MCF 10A (cell line): ENCODE results near the gene SEPTIN12. TPM values are rescaled to one million over a fixed set of nuclear protein-coding genes. Genes with fewer than 3 reads are reported as not detected.

ENCODE experiments used
- BruUV-seq: library from RNA; stranded (reverse); fragments of 400-500 nt; replicated peaks from 2 replicates; lab custom pipeline; 2021; lab: Mats Ljungman, UMichigan
- CTCF ChIA-PET: fragments of 300-600 bp; sonication (Branson Sonifier 250); formaldehyde crosslinking; extraction: SDS; loops from one replicate; lab custom pipeline; 2021; ENCODE audit warnings: antibody characterized with exemption, inconsistent platforms; lab: Yijun Ruan, JAX
- POLR2A ChIA-PET: fragments of 300-600, 350-650 bp; sonication (Branson Sonifier 250); formaldehyde crosslinking; extraction: SDS; loops from one replicate; lab custom pipeline; 2020; ENCODE audit warnings: antibody characterized with exemption, inconsistent platforms; lab: Yijun Ruan, JAX
- DNase-seq: peaks from one replicate; pipeline ENCODE4 v3.0.0-alpha.2; 2018; ENCODE audit not compliant: unreplicated experiment
- H3K27ac Mint-ChIP-seq: one replicate; pipeline ENCODE4 v1.8.0; 2022; ENCODE audit warnings: mild to moderate bottlenecking, low read depth, mixed read lengths; ENCODE audit not compliant: unreplicated experiment
- H3K27me3 Mint-ChIP-seq: one replicate; pipeline ENCODE4 v1.8.0; 2022; ENCODE audit warnings: mixed read lengths; ENCODE audit not compliant: insufficient read depth, unreplicated experiment
- H3K36me3 Mint-ChIP-seq: one replicate; pipeline ENCODE4 v1.8.0; 2022; ENCODE audit warnings: mild to moderate bottlenecking, moderate library complexity, mixed read lengths; ENCODE audit not compliant: insufficient read depth, unreplicated experiment
- H3K4me1 Mint-ChIP-seq: one replicate; pipeline ENCODE4 v1.8.0; 2022; ENCODE audit warnings: mixed read lengths; ENCODE audit not compliant: insufficient read depth, unreplicated experiment
- H3K4me3 Mint-ChIP-seq: one replicate; pipeline ENCODE4 v1.8.0; 2022; ENCODE audit warnings: mild to moderate bottlenecking, moderate library complexity, mixed read lengths; ENCODE audit not compliant: unreplicated experiment
- H3K9me3 Mint-ChIP-seq: one replicate; pipeline ENCODE4 v1.8.0; 2022; ENCODE audit warnings: mixed read lengths; ENCODE audit not compliant: unreplicated experiment
- intact Hi-C: fragments of 100-400 bp; cut with micrococcal nuclease; formaldehyde crosslinking; loops from 2 replicates; pipeline ENCODE4 v1.14.1; 2022
- total RNA-seq: library from RNA; stranded (reverse); gene quantifications from 2 replicates; pipeline ENCODE4 v1.2.3, GENCODE V29; 2022
- TF ChIP-seq, protein P1 (sequence below): fragments of 200-600 bp; IDR thresholded peaks from one replicate; pipeline ENCODE4 v1.8.0; 2022; ENCODE audit warnings: antibody characterized with exemption, mild to moderate bottlenecking; ENCODE audit not compliant: unreplicated experiment

Gene SEPTIN12
- total RNA-seq, 1 experiment from 2014 or later: not detected

DNA sequence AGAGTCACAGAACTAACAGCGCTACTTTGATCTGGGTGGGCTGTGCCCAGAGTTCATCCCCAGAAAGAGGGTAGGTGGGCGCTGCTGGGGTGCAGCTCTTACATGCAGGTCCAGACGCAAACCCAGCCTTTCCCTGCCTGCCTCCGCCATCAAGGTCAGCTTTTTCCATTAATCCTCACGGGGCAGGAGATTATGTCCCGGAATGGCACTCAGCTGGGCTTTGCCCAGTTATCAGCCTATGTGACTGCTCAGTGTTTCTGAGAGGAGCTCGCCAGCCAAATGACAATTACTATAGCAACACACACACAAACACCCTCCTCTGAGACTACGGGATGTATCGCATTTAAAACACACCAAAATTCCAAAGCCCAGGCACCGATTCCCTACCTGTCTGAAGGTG lies 38.8 kb upstream of the SEPTIN12 start:
- Mint-ChIP-seq H3K27ac (no peak overlapping the region), H3K27me3 (no peaks in the 10 kb centered on the region), H3K4me1 (no peaks in the 10 kb centered on the region), H3K36me3 (peaks cover 87% of the 10 kb centered on the region), H3K4me3 (no peak overlapping the region), H3K9me3 (no peaks in the 10 kb centered on the region)
- CTCF ChIA-PET: interaction anchor here (0.6 to 1.3 kb wide), 3 partner anchors 13 to 132 kb away, joined by 3 to 5 read pairs (median 3); partner anchors contain the start of gene SEC14L5
- DNase-seq: no peak
- intact Hi-C loops: no loop called here
- BruUV-seq: no TSS peak
- TF ChIP-seq, protein P1, sequence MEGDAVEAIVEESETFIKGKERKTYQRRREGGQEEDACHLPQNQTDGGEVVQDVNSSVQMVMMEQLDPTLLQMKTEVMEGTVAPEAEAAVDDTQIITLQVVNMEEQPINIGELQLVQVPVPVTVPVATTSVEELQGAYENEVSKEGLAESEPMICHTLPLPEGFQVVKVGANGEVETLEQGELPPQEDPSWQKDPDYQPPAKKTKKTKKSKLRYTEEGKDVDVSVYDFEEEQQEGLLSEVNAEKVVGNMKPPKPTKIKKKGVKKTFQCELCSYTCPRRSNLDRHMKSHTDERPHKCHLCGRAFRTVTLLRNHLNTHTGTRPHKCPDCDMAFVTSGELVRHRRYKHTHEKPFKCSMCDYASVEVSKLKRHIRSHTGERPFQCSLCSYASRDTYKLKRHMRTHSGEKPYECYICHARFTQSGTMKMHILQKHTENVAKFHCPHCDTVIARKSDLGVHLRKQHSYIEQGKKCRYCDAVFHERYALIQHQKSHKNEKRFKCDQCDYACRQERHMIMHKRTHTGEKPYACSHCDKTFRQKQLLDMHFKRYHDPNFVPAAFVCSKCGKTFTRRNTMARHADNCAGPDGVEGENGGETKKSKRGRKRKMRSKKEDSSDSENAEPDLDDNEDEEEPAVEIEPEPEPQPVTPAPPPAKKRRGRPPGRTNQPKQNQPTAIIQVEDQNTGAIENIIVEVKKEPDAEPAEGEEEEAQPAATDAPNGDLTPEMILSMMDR: no peak
- POLR2A ChIA-PET: interaction anchor here (0.7 to 1.0 kb wide), 2 partner anchors 14 to 24 kb away, joined by 3 read pairs; no protein-coding TSS in a partner anchor

DNA sequence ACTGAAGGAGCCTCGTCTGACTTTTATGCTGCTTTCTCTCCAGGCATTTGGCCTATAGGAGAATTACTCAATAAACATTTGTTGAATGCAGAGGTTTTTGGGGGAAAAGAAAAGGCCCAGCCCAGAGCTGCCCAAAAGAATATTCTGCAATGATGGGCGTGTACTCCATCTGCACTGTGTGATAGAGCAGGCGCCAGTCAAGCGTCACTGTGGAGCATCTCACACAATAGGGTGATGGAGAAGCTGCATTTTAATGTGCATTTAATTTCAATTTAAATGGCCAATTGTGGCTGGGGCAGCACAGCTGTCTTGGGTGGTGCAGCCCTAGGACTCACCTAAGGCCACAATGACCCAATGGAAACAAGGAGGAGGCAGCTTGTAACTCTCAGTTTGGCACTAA lies 38.4 kb upstream of the SEPTIN12 start:
- Mint-ChIP-seq H3K4me1 (no peaks in the 10 kb centered on the region), H3K9me3 (no peaks in the 10 kb centered on the region), H3K4me3 (no peak overlapping the region), H3K27ac (no peak overlapping the region), H3K27me3 (no peaks in the 10 kb centered on the region), H3K36me3 (peaks cover 87% of the 10 kb centered on the region)
- POLR2A ChIA-PET: interaction anchor here (0.7 kb wide), 1 partner anchor 15 kb away, joined by 3 read pairs; no protein-coding TSS in a partner anchor
- TF ChIP-seq, protein P1: no peak
- BruUV-seq: no TSS peak
- CTCF ChIA-PET: interaction anchor here (0.6 to 0.8 kb wide), 2 partner anchors 13 to 128 kb away, joined by 3 read pairs; no protein-coding TSS in a partner anchor
- no peak for DNase-seq
- intact Hi-C loops: no loop called here

DNA sequence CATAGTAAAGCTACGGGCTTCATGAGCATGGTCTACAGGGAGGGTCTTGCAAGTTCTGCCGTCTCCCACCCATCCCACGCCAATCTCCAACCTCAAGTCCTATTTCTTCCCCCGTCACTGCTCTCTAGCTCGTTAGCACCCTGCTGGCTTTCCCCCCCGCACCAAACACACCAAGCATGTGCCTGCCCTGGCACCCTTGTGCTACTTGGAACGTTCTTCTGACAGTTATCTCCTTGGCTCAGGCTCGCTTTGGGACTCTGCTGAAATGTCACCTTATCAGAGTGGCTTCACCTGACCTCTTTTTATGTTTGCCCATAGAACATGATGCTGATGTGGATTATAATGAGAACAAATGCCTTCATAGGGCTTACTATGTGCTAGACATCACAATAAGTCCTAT lies 37.1 kb upstream of the SEPTIN12 start:
- H3K9me3 Mint-ChIP-seq: no peaks in the 10 kb centered on the region
- no peaks in the 10 kb centered on the region for H3K27me3 Mint-ChIP-seq
- H3K4me1 Mint-ChIP-seq: no peaks in the 10 kb centered on the region
- TF ChIP-seq, protein P1: no peak
- BruUV-seq: no TSS peak
- peaks cover 83% of the 10 kb centered on the region for H3K36me3 Mint-ChIP-seq
- ChIA-PET POLR2A (interaction anchor here (0.6 to 0.9 kb wide), 3 partner anchors 9 to 21 kb away, joined by 3 to 4 read pairs (median 3); no protein-coding TSS in a partner anchor), CTCF (interaction anchor here (0.6 to 0.9 kb wide), 3 partner anchors 14 to 199 kb away, joined by 3 read pairs; no protein-coding TSS in a partner anchor)
- no peak overlapping the region for H3K4me3 Mint-ChIP-seq
- intact Hi-C loops: no loop called here
- H3K27ac Mint-ChIP-seq: no peak overlapping the region
- DNase-seq: no peak

DNA sequence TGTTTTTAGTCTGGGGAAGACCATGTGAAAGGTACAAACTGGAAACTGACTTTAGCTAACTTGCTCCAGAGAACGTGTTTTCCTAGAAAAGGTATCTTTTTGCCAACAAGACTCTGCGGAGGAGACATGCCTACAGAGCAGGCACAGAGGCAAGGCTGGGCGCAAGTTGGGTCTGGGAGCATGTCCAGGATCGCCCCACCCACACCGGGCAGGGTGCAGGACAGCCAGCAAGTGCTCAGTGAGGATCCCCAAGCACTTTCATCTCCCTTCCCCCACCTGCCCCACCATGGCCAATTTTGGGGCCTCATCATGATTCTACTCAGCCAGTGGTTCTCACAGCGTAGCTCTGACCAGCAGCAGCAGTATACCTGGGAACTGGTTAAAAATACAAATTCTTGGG lies 32.5 kb upstream of the SEPTIN12 start:
- Mint-ChIP-seq H3K27ac (no peak overlapping the region), H3K4me1 (no peaks in the 10 kb centered on the region), H3K4me3 (no peak overlapping the region), H3K9me3 (no peaks in the 10 kb centered on the region), H3K27me3 (no peaks in the 10 kb centered on the region), H3K36me3 (peaks cover 86% of the 10 kb centered on the region)
- ChIA-PET CTCF (no interaction called here), POLR2A (interaction anchor here (1.1 kb wide), 1 partner anchor 18 kb away, joined by 5 read pairs; the partner anchor contains the start of gene ROGDI)
- no peak for DNase-seq
- TF ChIP-seq, protein P1: no peak
- no TSS peak for BruUV-seq
- intact Hi-C loops: no loop called here
